Measurements from ENCODE around the gene CCDC106.

The CCDC106 gene

DNA sequence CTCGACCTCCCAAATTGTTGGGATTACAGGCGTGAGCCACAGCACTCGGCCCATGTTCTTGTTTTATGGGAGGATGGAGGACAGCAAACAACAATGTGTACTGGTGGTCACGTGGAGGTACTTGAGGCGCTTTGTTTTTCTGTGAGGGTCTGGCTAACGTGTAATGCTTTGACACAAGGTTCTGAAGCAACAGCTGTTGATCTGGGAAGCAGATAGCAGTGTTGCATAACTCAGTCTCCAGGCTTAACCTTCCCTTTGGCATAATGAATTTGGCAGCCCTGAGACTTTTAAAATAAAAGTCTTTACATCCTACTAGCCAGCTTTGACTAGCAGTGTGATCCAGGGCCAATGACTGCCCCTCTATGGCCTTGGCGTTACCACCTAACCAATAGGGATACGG lies 14.2 kb upstream of the CCDC106 start:
- no peak for DNase-seq (ENCODE audit: insufficient read length, low spot score)
- FAIRE-seq, result no peak
- TF ChIP-seq PAX5 (IDR thresholded peaks at IDR 0.05; ENCODE audit: insufficient read depth, low read length, severe bottlenecking), result no peak
- TF ChIP-seq POLR2AphosphoS5 (IDR thresholded peaks at IDR 0.05; ENCODE audit: low read depth, low read length), result no peak
- TF ChIP-seq POU2F2 (IDR thresholded peaks at IDR 0.05; ENCODE audit: low read depth, low read length), result no peak
- no peak for TF ChIP-seq TAF1 (IDR thresholded peaks at IDR 0.05; ENCODE audit: low read depth, low read length)
- TF ChIP-seq SPI1 (IDR thresholded peaks at IDR 0.05; ENCODE audit: low read depth, low read length), result no peak
- TF ChIP-seq POLR2A (IDR thresholded peaks at IDR 0.05; ENCODE audit: low read depth, low read length), result no peak

- no peak for FAIRE-seq
- DNase-seq (ENCODE audit: insufficient read length, low spot score), result no peak
- TF ChIP-seq POU2F2 (IDR thresholded peaks at IDR 0.05; ENCODE audit: low read depth, low read length) (peak; percentile 18; the same call in 1 of the 2 replicates), POLR2AphosphoS5 (IDR thresholded peaks at IDR 0.05; ENCODE audit: low read depth, low read length) (no peak)
Measured at GRCh38 chr19:55635334-55635717, 12.7 kb upstream of the CCDC106 start.

DNA sequence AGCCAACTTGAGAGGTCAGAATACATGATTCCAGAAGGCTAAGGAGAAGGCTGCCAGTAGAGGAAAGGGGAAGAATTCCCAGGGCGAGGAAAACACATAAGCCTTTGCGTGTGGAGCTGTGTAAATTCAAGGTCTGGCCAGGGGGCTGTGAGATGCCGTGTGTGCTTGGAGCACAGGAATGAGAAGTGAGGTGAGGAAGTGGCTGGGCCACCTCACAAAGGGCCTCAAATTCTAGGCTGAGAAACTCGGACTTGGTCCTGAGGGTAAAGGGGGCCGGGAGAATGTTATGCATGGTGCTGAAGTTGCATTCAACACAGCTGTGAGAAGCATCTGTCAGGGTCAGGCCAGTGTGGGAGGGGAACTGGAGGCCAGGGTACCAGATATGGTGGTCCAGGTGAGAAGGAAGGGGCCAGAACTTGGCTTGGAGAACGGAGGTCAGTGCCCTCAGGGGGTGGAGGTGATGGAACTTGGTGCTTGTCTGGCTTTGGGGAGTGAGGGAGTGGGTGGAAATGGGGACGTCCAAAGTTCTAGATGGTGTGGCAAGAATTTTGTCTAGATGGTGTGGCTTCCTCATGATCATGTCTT lies 12.1 kb upstream of the CCDC106 start:
- FAIRE-seq, result no peak
- DNase-seq (ENCODE audit: insufficient read length, low spot score), result no peak
- TF ChIP-seq POLR2A (IDR thresholded peaks at IDR 0.05; ENCODE audit: low read depth, low read length) (peak; percentile 64; the same call in 1 of the 2 replicates), PAX5 (IDR thresholded peaks at IDR 0.05; ENCODE audit: insufficient read depth, low read length, severe bottlenecking) (no peak), POLR2AphosphoS5 (IDR thresholded peaks at IDR 0.05; ENCODE audit: low read depth, low read length) (peak; percentile 63), SPI1 (IDR thresholded peaks at IDR 0.05; ENCODE audit: low read depth, low read length) (0 out of 2 replicates have a peak, but pooled peaks have one; percentile 24), POU2F2 (IDR thresholded peaks at IDR 0.05; ENCODE audit: low read depth, low read length) (no peak; the same call in 1 of the 2 replicates), TAF1 (IDR thresholded peaks at IDR 0.05; ENCODE audit: low read depth, low read length) (no peak)

GRCh38 chr19:55636723-55637122 lies 11.3 kb upstream of the CCDC106 start:
- FAIRE-seq (no peak), DNase-seq (ENCODE audit: insufficient read length, low spot score) (no peak)
- TF ChIP-seq TAF1 (IDR thresholded peaks at IDR 0.05; ENCODE audit: low read depth, low read length) (no peak), POU2F2 (IDR thresholded peaks at IDR 0.05; ENCODE audit: low read depth, low read length) (no peak), PAX5 (IDR thresholded peaks at IDR 0.05; ENCODE audit: insufficient read depth, low read length, severe bottlenecking) (no peak), SPI1 (IDR thresholded peaks at IDR 0.05; ENCODE audit: low read depth, low read length) (no peak), POLR2AphosphoS5 (IDR thresholded peaks at IDR 0.05; ENCODE audit: low read depth, low read length) (no peak), POLR2A (IDR thresholded peaks at IDR 0.05; ENCODE audit: low read depth, low read length) (no peak)

DNA sequence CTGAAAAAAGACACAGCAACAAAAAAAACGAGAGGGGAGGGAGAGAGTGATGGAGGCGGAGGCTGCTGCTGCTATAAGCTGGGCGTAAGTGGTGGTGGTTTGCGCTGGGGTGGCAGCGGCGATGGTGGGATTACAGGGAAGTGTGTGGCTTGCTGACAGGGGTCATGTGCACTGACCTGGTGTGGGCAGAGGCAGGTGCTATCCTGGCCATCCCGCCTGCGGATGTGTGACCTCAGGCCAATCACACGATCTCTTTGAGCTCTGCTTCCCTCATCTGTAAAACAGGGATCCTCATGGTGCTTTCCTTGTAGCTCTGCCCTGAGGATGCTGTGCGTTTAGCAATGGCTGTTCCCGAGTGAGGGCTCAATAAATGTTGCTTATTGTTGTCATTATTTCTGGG lies 10.5 kb upstream of the CCDC106 start:
- TF ChIP-seq TAF1 (IDR thresholded peaks at IDR 0.05; ENCODE audit: low read depth, low read length) (no peak), PAX5 (IDR thresholded peaks at IDR 0.05; ENCODE audit: insufficient read depth, low read length, severe bottlenecking) (no peak), POLR2A (IDR thresholded peaks at IDR 0.05; ENCODE audit: low read depth, low read length) (no peak; the same call in 1 of the 2 replicates), POU2F2 (IDR thresholded peaks at IDR 0.05; ENCODE audit: low read depth, low read length) (no peak), SPI1 (IDR thresholded peaks at IDR 0.05; ENCODE audit: low read depth, low read length) (no peak), POLR2AphosphoS5 (IDR thresholded peaks at IDR 0.05; ENCODE audit: low read depth, low read length) (no peak)
- DNase-seq (ENCODE audit: insufficient read length, low spot score), result no peak
- no peak for FAIRE-seq

DNA sequence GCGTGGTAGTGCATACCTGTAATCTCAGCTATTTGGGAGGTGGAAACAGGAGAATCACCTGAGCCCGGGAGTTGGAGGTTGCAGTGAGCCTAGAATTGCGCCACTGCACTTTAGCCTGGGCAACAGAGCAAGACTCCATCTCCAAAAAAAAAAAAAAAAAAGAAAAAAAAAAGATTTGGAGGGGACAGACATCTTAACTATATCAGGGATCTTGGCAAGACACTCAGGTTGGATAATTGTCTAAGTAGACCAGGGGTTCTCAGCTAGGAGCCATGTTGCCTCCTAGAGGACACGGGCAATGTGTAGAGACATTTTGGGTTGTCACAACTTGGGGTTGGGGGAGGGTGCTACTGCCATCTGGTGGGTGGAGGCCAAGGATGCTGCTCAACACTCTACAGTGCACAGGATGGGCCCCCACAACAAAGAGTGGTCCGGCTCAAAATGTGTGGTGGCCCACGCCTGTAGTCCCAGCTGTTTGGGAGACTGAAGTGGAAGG lies 9.1 kb upstream of the CCDC106 start:
- TF ChIP-seq TAF1 (IDR thresholded peaks at IDR 0.05; ENCODE audit: low read depth, low read length) (peak; percentile 45; the same call in 1 of the 2 replicates), SPI1 (IDR thresholded peaks at IDR 0.05; ENCODE audit: low read depth, low read length) (no peak), POLR2A (IDR thresholded peaks at IDR 0.05; ENCODE audit: low read depth, low read length) (peak; percentile 31; the same call in 1 of the 2 replicates)
- no peak for DNase-seq (ENCODE audit: insufficient read length, low spot score)
- FAIRE-seq, result peak; percentile 51

DNA sequence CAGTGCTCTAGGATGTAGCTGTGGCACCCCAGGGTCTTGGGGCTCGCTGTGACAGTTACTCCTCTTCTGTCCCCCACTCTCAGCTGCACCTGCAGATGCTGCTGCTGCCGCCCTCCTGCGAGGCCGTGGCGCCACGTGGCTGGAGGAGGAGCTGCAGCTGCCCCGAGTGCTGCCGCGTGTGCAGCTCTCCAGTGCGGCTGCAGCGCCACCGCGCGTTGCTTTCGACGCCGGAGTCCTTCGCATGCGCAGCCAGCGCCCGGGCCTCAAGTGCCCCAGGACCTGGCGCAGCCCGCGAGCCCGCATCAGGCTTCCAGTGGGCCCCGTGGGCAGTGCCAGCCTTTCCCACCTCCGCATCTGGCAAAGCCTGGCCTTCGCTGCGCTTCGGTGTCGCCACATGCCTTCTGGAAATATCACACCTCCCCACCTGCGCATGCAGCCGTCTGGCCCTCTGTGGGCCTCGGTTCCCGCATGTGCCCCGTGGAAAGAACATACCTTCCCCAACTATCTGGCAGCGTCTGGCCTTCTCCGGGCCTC lies 7.9 kb upstream of the CCDC106 start:
- DNase-seq (ENCODE audit: insufficient read length, low spot score), result no peak
- TF ChIP-seq POU2F2 (IDR thresholded peaks at IDR 0.05; ENCODE audit: low read depth, low read length) (0 out of 2 replicates have a peak, but pooled peaks have one; percentile 7), POLR2AphosphoS5 (IDR thresholded peaks at IDR 0.05; ENCODE audit: low read depth, low read length) (0 out of 2 replicates have a peak, but pooled peaks have one; percentile 35), SPI1 (IDR thresholded peaks at IDR 0.05; ENCODE audit: low read depth, low read length) (no peak), PAX5 (IDR thresholded peaks at IDR 0.05; ENCODE audit: insufficient read depth, low read length, severe bottlenecking) (no peak)
- FAIRE-seq, result peak; percentile 58

GRCh38 chr19:55640577-55641425 lies 7.2 kb upstream of the CCDC106 start, which contains the start of gene ZNF580:
ZNF580 (plus strand) TSS chr19:55641002; CDS start chr19:55642509, 1,507 bp downstream.
- peak; percentile 64 for DNase-seq (ENCODE audit: insufficient read length, low spot score)
- peak; percentile 95 for FAIRE-seq
- no peak for TF ChIP-seq POLR2AphosphoS5 (IDR thresholded peaks at IDR 0.05; ENCODE audit: low read depth, low read length)
- peak; percentile 29 for TF ChIP-seq PAX5 (IDR thresholded peaks at IDR 0.05; ENCODE audit: insufficient read depth, low read length, severe bottlenecking)
- no peak for TF ChIP-seq SPI1 (IDR thresholded peaks at IDR 0.05; ENCODE audit: low read depth, low read length)
- TF ChIP-seq POLR2A (IDR thresholded peaks at IDR 0.05; ENCODE audit: low read depth, low read length), result no peak
- TF ChIP-seq TAF1 (IDR thresholded peaks at IDR 0.05; ENCODE audit: low read depth, low read length), result peak; percentile 27; the same call in 1 of the 2 replicates
- TF ChIP-seq POU2F2 (IDR thresholded peaks at IDR 0.05; ENCODE audit: low read depth, low read length), result no peak

GRCh38 chr19:55641426-55642152 lies 6.4 kb upstream of the CCDC106 start:
- DNase-seq (ENCODE audit: insufficient read length, low spot score), result no peak
- TF ChIP-seq SPI1 (IDR thresholded peaks at IDR 0.05; ENCODE audit: low read depth, low read length) (peak; percentile 51), POLR2AphosphoS5 (IDR thresholded peaks at IDR 0.05; ENCODE audit: low read depth, low read length) (no peak), POLR2A (IDR thresholded peaks at IDR 0.05; ENCODE audit: low read depth, low read length) (no peak)
- FAIRE-seq, result peak; percentile 51

Data from GM12891 (cell line).